G401.6 (cell line): Measurements from ENCODE around the gene CCDC157.
"Not testable (repeated sequence)": the region's sequence is repeated elsewhere in the genome, so short reads cannot be mapped to it uniquely, and the experiment has no call there.

ENCODE experiments used
- FAIRE-seq: peaks from 2 replicates; lab custom pipeline; 2012; peaks lifted over from hg19 to GRCh38; lab: Jason Lieb, UNC

The CCDC157 gene

GRCh38 chr22:30392661-30393321 lies 36.0 kb downstream of the CCDC157 start:
- FAIRE-seq, result no peak

- no peak for FAIRE-seq
Measured at GRCh38 chr22:30393322-30393680, 36.5 kb downstream of the CCDC157 start.

GRCh38 chr22:30393885-30394284 lies 37.1 kb downstream of the CCDC157 start:
- FAIRE-seq, result no peak

- peak; percentile 45 for FAIRE-seq
Measured at GRCh38 chr22:30396871-30397655, 40.3 kb downstream of the CCDC157 start, which contains the start of gene SEC14L2. TSS of gene SEC14L2 (plus strand) at chr22:30397018. CDS start at chr22:30397117, 99 bp downstream.

- no peak for FAIRE-seq
Measured at GRCh38 chr22:30397656-30398635, 41.1 kb downstream of the CCDC157 start.

DNA sequence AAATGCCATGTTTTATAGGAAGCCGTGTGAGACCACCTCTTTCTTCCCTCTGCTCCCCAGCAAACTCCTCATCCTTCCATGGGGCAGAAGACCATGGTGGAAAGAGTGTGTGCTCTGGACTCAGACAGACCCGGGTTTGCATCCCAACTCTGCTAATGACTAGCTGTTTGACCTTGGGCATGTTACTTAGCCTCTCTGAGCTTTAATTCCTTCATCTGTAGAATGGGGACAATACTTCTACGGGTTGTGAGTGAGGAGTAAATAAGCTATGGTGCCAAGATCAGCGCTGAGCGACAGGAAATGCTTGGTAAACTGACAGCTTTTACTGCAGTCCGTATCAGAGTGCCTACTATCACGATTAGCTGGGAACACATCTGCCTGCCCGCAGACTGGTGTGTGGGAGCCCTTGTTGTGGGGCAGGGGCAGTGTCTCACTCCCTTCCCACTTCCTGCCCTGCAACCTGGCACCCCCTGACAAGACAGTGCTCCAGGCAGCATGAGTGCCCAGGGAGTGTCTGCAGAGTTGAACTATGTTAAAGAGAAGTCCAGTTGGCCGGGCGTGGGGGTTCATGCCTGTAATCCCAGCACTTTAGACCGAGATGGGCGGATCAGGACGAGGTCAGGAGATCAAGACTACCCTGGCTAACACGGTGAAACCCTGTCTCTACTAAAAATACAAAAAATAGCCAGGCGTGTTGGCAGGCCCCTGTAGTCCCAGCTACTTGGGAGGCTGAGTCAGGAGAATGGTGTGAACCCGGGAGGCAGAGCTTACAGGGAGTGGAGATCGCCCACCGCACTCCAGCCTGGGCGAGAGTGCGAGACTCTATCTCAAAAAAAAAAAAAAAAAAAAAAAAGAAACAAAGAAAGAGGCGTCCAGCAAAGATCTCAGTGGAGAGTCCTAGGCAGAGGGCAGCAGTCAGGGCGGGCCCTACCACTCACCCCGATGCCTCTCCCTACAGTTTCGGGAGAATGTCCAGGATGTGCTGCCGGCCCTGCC lies 42.2 kb downstream of the CCDC157 start:
- FAIRE-seq, result no peak

DNA sequence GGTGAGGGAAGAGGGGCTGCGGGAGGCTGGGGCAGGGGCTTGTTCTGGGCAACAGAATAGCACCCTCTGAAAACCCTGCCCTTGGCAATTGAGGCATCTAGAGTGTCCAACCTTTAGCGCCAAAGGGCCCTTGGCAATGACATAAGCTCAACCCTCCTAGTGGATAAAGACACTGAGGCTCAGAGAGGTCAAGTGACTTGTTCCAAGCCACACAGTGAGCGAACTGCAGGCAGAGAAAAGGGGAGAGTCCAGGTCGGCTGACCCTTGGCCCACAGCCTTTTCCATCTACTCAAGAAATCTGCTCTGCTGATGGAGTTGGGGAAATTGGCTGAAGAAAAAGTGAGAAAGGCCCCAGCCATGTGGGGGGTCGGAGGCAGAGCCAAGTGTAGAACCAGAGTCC lies 42.9 kb downstream of the CCDC157 start:
- no peak for FAIRE-seq

- no peak for FAIRE-seq
Measured at GRCh38 chr22:30400159-30400558, 43.4 kb downstream of the CCDC157 start.

- FAIRE-seq, result not testable (repeated sequence)
Measured at GRCh38 chr22:30401024-30401423, 44.2 kb downstream of the CCDC157 start.

DNA sequence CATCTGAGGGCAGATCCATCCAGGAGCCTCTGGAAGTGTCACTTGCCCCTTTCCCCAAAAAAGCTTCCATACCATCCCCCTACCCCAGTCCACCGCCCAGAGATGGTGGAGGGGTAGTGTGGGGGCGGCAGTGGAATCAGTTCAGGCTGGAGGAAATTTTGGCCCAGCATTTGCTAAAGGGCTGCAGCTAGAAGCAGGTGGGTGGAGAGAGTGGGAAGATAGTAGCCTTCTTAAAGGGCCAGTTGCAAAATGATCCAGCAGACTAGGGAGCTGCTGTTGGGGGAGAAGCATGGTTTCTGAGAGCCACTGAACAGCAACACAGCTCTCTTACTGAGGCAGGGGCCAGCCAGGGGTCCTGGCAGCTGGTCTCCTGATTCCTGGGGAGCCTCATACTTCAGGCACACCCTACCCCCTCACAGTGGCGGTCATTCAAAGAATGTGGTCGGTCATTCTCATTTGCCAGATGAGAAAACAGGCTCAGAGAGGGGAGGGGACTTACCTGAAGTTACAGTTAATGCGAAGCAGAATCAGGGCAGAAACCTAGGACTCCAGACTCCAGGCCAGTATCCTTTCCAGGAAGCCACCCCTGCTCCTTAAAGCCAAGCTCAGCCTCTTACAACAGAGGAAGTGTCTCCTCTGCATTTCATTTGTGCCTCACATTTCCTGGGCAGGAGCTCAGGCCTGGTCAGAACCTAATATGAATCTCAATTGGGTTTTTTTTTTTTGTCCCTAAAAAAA lies 45.4 kb downstream of the CCDC157 start:
- no peak for FAIRE-seq

- not testable (repeated sequence) for FAIRE-seq
Measured at GRCh38 chr22:30402766-30403104, 45.9 kb downstream of the CCDC157 start.

DNA sequence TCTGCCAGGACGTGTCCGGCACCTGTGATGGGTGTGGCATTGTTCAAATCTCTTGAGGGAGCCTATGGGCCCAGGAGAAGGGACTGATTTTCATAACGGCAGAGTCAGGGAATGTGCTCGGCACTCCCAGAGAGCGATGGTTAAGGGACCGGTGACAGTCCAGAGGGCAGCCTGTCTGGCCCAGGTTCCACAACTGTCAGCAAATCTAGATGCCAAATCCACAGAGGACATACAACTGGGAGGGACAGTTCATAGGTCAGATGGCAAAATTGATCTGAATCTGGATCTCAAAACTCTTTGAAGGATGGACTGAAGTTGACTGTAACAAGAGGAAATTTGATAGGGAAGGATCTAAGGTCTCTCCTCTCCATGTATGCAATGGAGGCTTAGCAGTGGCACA lies 47.5 kb downstream of the CCDC157 start:
- no peak for FAIRE-seq

GRCh38 chr22:30405731-30406130 lies 48.9 kb downstream of the CCDC157 start:
- FAIRE-seq, result no peak

- no peak for FAIRE-seq
Measured at GRCh38 chr22:30406400-30406799, 49.6 kb downstream of the CCDC157 start.

DNA sequence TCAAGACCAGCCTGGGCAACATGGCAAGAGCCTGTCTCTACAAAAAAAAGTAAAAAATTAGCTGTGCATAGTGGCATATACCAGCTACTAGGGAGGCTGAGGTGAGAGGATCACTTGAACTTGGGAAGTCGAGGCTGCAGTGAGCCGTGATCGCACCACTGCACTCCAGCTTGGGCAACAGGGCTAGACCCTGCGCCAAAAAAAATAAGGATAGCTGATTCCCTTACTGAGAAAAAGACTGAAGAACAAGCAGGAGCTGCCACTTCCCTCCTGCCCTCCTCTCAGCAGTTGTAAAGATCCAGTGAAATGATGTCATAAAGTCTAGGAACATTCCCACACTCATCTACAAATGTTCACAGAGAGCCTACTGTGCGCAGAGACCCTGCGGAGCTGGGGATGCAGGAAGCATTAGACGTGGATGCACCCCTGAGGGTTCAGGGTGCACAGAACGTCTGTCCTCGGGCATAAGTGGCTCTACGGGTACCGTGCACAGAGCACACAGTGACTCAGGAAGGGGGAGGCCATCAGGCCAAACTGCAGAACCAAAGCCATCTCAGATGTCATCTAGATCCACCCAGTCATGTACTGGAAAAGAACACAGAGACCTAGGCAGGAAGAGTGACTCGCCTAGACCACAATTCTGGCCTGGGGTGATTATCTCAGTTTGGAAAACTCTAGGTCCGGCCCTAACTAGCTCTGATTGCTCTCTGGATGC lies 51.7 kb downstream of the CCDC157 start:
- FAIRE-seq, result no peak

- no peak for FAIRE-seq
Measured at GRCh38 chr22:30411780-30412179, 55.0 kb downstream of the CCDC157 start.

DNA sequence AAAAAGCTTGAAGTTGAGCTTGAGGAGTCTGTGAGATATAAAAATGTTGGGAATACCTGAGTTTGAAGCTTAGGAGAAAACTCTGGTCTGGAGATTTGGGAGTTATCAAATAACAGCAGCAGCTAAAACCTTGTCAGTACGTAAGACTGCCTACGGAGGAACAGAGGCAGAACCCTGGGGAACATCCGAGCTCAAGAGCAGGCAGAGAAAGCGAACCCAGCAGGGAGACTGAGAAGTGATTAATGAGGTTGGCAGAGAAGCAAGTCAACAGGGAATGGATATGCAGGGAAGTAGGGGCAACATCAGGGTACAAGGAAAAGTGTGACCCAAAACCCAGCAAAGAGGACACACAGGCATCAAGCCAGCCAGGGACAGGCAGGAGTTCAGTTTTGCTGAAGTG lies 56.2 kb downstream of the CCDC157 start:
- no peak for FAIRE-seq

GRCh38 chr22:30413745-30414524 lies 57.1 kb downstream of the CCDC157 start:
- no peak for FAIRE-seq

GRCh38 chr22:30414525-30415047 lies 57.8 kb downstream of the CCDC157 start:
- FAIRE-seq, result no peak
